Measurements from ENCODE around the gene KRT37.

Gene KRT37

DNA sequence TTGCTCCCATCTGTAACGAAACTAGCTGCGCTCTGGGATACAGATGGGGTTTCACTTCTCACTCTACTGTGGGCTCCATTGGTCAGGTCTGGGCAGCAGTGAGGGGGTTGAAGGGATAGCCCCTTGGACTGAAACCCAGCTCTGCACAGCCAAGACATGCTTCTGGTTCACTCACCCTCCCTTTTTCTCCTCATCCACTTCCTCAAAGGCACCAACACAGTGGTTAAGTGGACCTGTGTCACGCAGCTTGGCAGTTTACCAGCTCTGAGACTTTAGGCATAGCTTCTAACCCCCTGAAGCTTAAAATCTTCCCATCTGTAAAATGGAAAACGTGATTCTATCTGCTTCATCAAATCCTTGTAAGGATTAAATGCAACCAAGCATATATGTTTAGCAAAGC lies 27.9 kb upstream of the KRT37 start:
- Histone ChIP-seq H3K36me3 (ENCODE audit: insufficient read depth) (no peaks in the 10 kb centered on the region), H2AFZ (ENCODE audit: low read depth) (no peak overlapping the region), H4K20me1 (ENCODE audit: insufficient read depth) (no peaks in the 10 kb centered on the region), H3K79me2 (ENCODE audit: insufficient read depth, low read depth) (no peaks in the 10 kb centered on the region), H3K4me2 (no peak overlapping the region), H3K4me1 (ENCODE audit: low read depth, poor library complexity, severe bottlenecking) (no peaks in the 10 kb centered on the region), H3K9ac (no peak overlapping the region), H3K27ac (no peak overlapping the region), H3K4me3 (IDR thresholded peaks at IDR 0.05; ENCODE audit: insufficient read depth, low read depth, low read length) (no peak overlapping the region), H3K27me3 (ENCODE audit: insufficient read depth, low read depth) (no peaks in the 10 kb centered on the region)
- no peak for TF ChIP-seq CTCF (conservative IDR thresholded peaks at IDR 0.05; ENCODE audit: low read depth, low read length)

DNA sequence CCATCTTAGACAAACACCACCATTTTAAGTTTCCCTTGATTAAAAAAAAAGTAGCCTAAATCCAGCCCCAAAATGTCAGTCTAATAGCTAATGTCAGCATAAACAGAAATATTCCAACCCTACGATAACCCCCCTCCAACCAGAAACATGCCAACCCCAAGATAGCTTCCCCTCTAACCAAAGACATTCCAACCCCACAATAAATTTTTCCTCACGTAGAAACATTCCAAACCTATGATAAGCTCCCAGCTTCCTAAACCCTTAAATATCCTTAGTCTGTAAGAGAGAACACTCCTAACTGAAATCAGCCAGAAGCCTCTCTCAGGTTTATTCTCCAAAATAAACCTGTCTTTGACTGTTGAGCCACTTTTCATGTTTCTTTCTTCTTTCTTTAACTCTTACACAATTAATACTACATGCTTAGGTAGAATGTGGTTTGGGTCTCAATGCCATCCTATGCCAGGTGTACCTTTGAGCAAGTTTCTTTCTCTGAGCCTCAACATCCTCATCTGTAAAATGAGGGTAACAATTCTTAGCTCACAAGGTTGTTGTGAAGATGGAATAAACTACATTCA lies 26.9 kb upstream of the KRT37 start:
- Histone ChIP-seq H3K4me2 (no peak overlapping the region), H3K9ac (no peak overlapping the region), H3K27ac (no peak overlapping the region), H4K20me1 (ENCODE audit: insufficient read depth) (no peaks in the 10 kb centered on the region), H2AFZ (ENCODE audit: low read depth) (no peak overlapping the region), H3K36me3 (ENCODE audit: insufficient read depth) (no peaks in the 10 kb centered on the region), H3K4me3 (IDR thresholded peaks at IDR 0.05; ENCODE audit: insufficient read depth, low read depth, low read length) (no peak overlapping the region), H3K79me2 (ENCODE audit: insufficient read depth, low read depth) (no peaks in the 10 kb centered on the region), H3K27me3 (ENCODE audit: insufficient read depth, low read depth) (no peaks in the 10 kb centered on the region), H3K4me1 (ENCODE audit: low read depth, poor library complexity, severe bottlenecking) (no peaks in the 10 kb centered on the region)
- no peak for TF ChIP-seq CTCF (conservative IDR thresholded peaks at IDR 0.05; ENCODE audit: low read depth, low read length)

- no peak overlapping the region for H3K4me2 ChIP-seq
- no peak overlapping the region for H3K27ac ChIP-seq
- no peaks in the 10 kb centered on the region for H4K20me1 ChIP-seq (ENCODE audit: insufficient read depth)
- TF ChIP-seq CTCF (conservative IDR thresholded peaks at IDR 0.05; ENCODE audit: low read depth, low read length), result no peak
- H3K27me3 ChIP-seq (ENCODE audit: insufficient read depth, low read depth), result no peaks in the 10 kb centered on the region
- H2AFZ ChIP-seq (ENCODE audit: low read depth), result no peak overlapping the region
- H3K36me3 ChIP-seq (ENCODE audit: insufficient read depth), result no peaks in the 10 kb centered on the region
- H3K4me3 ChIP-seq (IDR thresholded peaks at IDR 0.05; ENCODE audit: insufficient read depth, low read depth, low read length), result no peak overlapping the region
- no peaks in the 10 kb centered on the region for H3K79me2 ChIP-seq (ENCODE audit: insufficient read depth, low read depth)
- no peaks in the 10 kb centered on the region for H3K4me1 ChIP-seq (ENCODE audit: low read depth, poor library complexity, severe bottlenecking)
- no peak overlapping the region for H3K9ac ChIP-seq
These were observed 24.6 kb upstream of the KRT37 start for GRCh38 chr17:41449008-41449407.

DNA sequence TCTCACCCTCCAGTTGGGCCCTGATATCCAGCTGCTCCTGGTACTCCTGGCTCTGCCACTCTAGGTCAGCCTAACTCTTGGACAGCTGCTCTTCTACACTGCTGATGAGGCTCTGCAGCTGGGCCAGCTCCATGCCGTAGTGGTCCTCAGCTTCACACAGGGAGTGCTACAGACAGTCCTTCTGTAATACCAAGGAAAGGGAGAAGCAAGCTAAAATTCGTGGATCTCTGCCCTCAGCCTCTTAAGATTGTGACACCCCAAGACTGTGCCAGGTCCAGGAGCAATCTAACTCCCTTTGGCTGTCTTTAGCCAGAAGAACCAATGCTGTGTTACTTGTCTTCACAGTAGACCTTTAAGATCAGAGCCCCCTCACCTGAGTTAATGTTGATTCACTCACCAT lies 24.1 kb upstream of the KRT37 start:
- no peak overlapping the region for H3K4me2 ChIP-seq
- no peaks in the 10 kb centered on the region for H4K20me1 ChIP-seq (ENCODE audit: insufficient read depth)
- H3K27me3 ChIP-seq (ENCODE audit: insufficient read depth, low read depth), result no peaks in the 10 kb centered on the region
- H3K9ac ChIP-seq, result no peak overlapping the region
- no peaks in the 10 kb centered on the region for H3K79me2 ChIP-seq (ENCODE audit: insufficient read depth, low read depth)
- H3K4me1 ChIP-seq (ENCODE audit: low read depth, poor library complexity, severe bottlenecking), result no peaks in the 10 kb centered on the region
- no peaks in the 10 kb centered on the region for H3K36me3 ChIP-seq (ENCODE audit: insufficient read depth)
- no peak for TF ChIP-seq CTCF (conservative IDR thresholded peaks at IDR 0.05; ENCODE audit: low read depth, low read length)
- no peak overlapping the region for H2AFZ ChIP-seq (ENCODE audit: low read depth)
- H3K4me3 ChIP-seq (IDR thresholded peaks at IDR 0.05; ENCODE audit: insufficient read depth, low read depth, low read length), result no peak overlapping the region
- H3K27ac ChIP-seq, result no peak overlapping the region
